Naive thymus-derived CD8-positive, alpha-beta T cell (primary cell): Measurements from ENCODE around the gene HOXB2. TPM values are rescaled to one million over a fixed set of nuclear protein-coding genes. Genes with fewer than 3 reads are reported as not detected.
A peak's percentile ranks its signal among the peaks of the same experiment; 100 is the strongest.

Experiments
- ATAC-seq, 2 donors: fragments of 150-1000 bp; cut with Tn5 transposase in 1 of 2; sonication (Bioruptor Pico), chemical (Tn5 transposase) in 1 of 2; 1 replicate in 1 of 2; 2 replicates in 1 of 2; pipeline ENCODE4 v1.10.0; 2021; ENCODE audit warnings: mild to moderate bottlenecking in 2 of 2, moderate library complexity in 2 of 2
- POLR2A ChIA-PET: fragments of 350-600 bp; sonication (Branson Sonifier 250); formaldehyde crosslinking; loops from one replicate; lab custom pipeline; 2021; ENCODE audit warnings: antibody characterized with exemption; lab: Charles Lee
- DNase-seq, 10 donors: peaks; one replicate each; pipeline versions ENCODE4 v3.0.0 to v3.0.0-alpha.2; 2020 to 2022
- H3K27ac Mint-ChIP-seq, 10 donors: one replicate each; pipeline ENCODE4 v1.8.0; 2020 to 2022; ENCODE audit warnings: mild to moderate bottlenecking in 10 of 10, mixed read lengths in 10 of 10, moderate library complexity in 4 of 10, inconsistent platforms in 1 of 10
- H3K27me3 Mint-ChIP-seq, 5 donors: one replicate each; pipeline ENCODE4 v1.8.0; 2021 to 2022; ENCODE audit warnings: mixed read lengths in 5 of 5
- H3K36me3 Mint-ChIP-seq, 3 donors: one replicate each; pipeline ENCODE4 v1.8.0; 2020 to 2022; ENCODE audit warnings: mixed read lengths in 3 of 3, mild to moderate bottlenecking in 2 of 3, inconsistent platforms in 1 of 3
- H3K4me1 Mint-ChIP-seq, 4 donors: one replicate each; pipeline ENCODE4 v1.8.0; 2021 to 2022; ENCODE audit warnings: mixed read lengths in 4 of 4
- H3K4me3 Mint-ChIP-seq, 10 donors: one replicate each; pipeline ENCODE4 v1.8.0; 2020 to 2022; ENCODE audit warnings: mild to moderate bottlenecking in 10 of 10, mixed read lengths in 10 of 10, moderate library complexity in 6 of 10, inconsistent platforms in 1 of 10
- H3K9me3 Mint-ChIP-seq, 9 donors: one replicate each; pipeline ENCODE4 v1.8.0; 2020 to 2022; ENCODE audit warnings: mixed read lengths in 9 of 9, mild to moderate bottlenecking in 3 of 9, inconsistent platforms in 1 of 9, moderate library complexity in 1 of 9
- polyA plus RNA-seq, 3 donors: library from polyadenylated mRNA; unstranded; fragments of 300-500 nt; fragmentation: Illumina TruSeq; gene quantifications; one replicate each; pipeline ENCODE4 v1.2.3, GENCODE V29; 2021
- total RNA-seq, 8 experiments: library from RNA in 2 of 8; stranded (reverse) in 2 of 8; gene quantifications; one replicate each; pipeline ENCODE4 v1.2.3 and lab custom pipeline; 2021 to 2026

HOXB2 gene
- total RNA-seq (10 to 100 TPM; 31.9 to 32.4 TPM), polyA plus RNA-seq (10 to 100 TPM in 1 of 3 donors, 1 to 10 TPM in 2; 7.6 to 16.4 (median 8.2) TPM), total RNA-seq (lab: John Stamatoyannopoulos, UW) (4.8 to 13.3 (median 9.7) reads per million in 6 experiments)

GRCh38 chr17:48545022-48545375 is at the start of gene HOXB2:
TSS of gene HOXB2 (minus strand) at chr17:48545109. CDS start at chr17:48544911, 198 bp downstream.
- H3K27ac Mint-ChIP-seq = peak within 1 kb of the TSS; percentile 86 to 99 (median 94)
- peaks cover 6 to 41% (median 12%) of the 10 kb centered on the region in 5 donors for H3K27me3 Mint-ChIP-seq
- H3K4me1 Mint-ChIP-seq = peaks cover 21 to 64% (median 49%) of the 10 kb centered on the region in 4 donors

GRCh38 chr17:48593840-48594537 is 49.1 kb upstream of the HOXB2 start:
- POLR2A ChIA-PET = interaction anchor here (0.8 to 1.9 kb wide), 4 partner anchors 20 to 102 kb away, joined by 3 to 8 read pairs (median 3); partner anchors contain the start of gene HOXB8
- Mint-ChIP-seq H3K36me3 (peaks cover 0 to 4% (median 0%) of the 10 kb centered on the region in 3 donors), H3K9me3 (no peaks in the 10 kb centered on the region), H3K4me3 (peak overlapping the region; percentile 68 to 87 (median 82)), H3K4me1 (peaks cover 29 to 61% (median 50%) of the 10 kb centered on the region in 4 donors), H3K27me3 (peaks cover 55 to 100% (median 76%) of the 10 kb centered on the region in 5 donors), H3K27ac (peak overlapping the region in 1 of 10 donors; percentile 37)
- ATAC-seq (peak; percentile 64 to 67), DNase-seq (peak; percentile 67 to 83 (median 82))

More at GRCh38 chr17:48545022-48545375, at the start of gene HOXB2:
- POLR2A ChIA-PET = no interaction called here
- peak within 1 kb of the TSS; percentile 82 to 99 (median 94) for H3K4me3 Mint-ChIP-seq
- peaks cover 2 to 4% (median 4%) of the 10 kb centered on the region in 3 donors for H3K36me3 Mint-ChIP-seq
- H3K9me3 Mint-ChIP-seq = no peaks in the 10 kb centered on the region
- DNase-seq (no peak), ATAC-seq (no peak)

- peaks cover 0 to 4% (median 0%) of the 10 kb centered on the region in 3 donors for H3K36me3 Mint-ChIP-seq
- peaks cover 54 to 100% (median 76%) of the 10 kb centered on the region in 5 donors for H3K27me3 Mint-ChIP-seq
- peak within 1 kb of the TSS; percentile 68 to 87 (median 82) for H3K4me3 Mint-ChIP-seq
- ATAC-seq = peak; percentile 28 to 42
- POLR2A ChIA-PET = interaction anchor here (0.8 to 1.9 kb wide), 6 partner anchors 15 to 492 kb away, joined by 3 to 8 read pairs (median 3); partner anchors contain the start of genes CBX1, HOXB4 and HOXB8
- peak in 1 of 10 donors; percentile 15 for DNase-seq
- peak within 1 kb of the TSS in 2 of 10 donors; percentile 37 to 59 for H3K27ac Mint-ChIP-seq
- H3K9me3 Mint-ChIP-seq = no peaks in the 10 kb centered on the region
- H3K4me1 Mint-ChIP-seq = peaks cover 29 to 57% (median 44%) of the 10 kb centered on the region in 4 donors
Measured at GRCh38 chr17:48593126-48593829, 48.4 kb upstream of the HOXB2 start, which contains the start of gene HOXB5. TSS of gene HOXB5 (minus strand) at chr17:48593779. CDS start at chr17:48593682, 97 bp downstream.

DNA sequence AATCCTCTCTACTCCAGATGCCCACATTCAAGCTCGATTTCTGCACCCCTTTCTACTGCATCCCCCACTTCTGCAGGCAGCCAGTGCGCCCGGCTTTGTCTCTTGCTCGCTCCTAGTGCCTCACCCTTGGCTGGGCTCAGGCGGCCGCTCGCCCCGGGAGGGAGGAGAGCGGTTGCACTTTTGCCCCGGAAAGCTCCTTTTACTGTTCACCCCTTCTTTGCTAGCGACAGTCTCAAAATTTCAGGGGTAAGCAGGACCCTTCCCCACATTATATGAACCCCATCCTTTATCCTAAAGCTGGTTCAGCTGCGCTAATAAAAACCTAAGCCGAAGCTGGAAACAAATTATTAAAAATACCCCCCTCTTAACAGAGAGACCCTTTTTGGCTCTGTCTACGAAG is 47.7 kb upstream of the HOXB2 start:
- peak overlapping the region; percentile 68 to 87 (median 82) for H3K4me3 Mint-ChIP-seq
- POLR2A ChIA-PET = interaction anchor here (1.0 to 1.9 kb wide), 5 partner anchors 14 to 492 kb away, joined by 3 to 8 read pairs (median 3); partner anchors contain the start of genes CBX1, HOXB4 and HOXB8
- no peaks in the 10 kb centered on the region for H3K9me3 Mint-ChIP-seq
- peak; percentile 34 to 48 for ATAC-seq
- DNase-seq = peak in 1 of 10 donors; percentile 21
- peak overlapping the region in 1 of 10 donors; percentile 13 for H3K27ac Mint-ChIP-seq
- peaks cover 24 to 50% (median 37%) of the 10 kb centered on the region in 4 donors for H3K4me1 Mint-ChIP-seq
- H3K36me3 Mint-ChIP-seq = peaks cover 0 to 4% (median 0%) of the 10 kb centered on the region in 3 donors
- peaks cover 54 to 100% (median 75%) of the 10 kb centered on the region in 5 donors for H3K27me3 Mint-ChIP-seq

- Mint-ChIP-seq H3K27ac (no peak overlapping the region), H3K9me3 (no peaks in the 10 kb centered on the region), H3K27me3 (peaks cover 58 to 100% (median 76%) of the 10 kb centered on the region in 5 donors), H3K4me1 (peaks cover 20 to 45% (median 32%) of the 10 kb centered on the region in 4 donors), H3K36me3 (peaks cover 0 to 4% (median 0%) of the 10 kb centered on the region in 3 donors), H3K4me3 (peak overlapping the region in 3 of 10 donors; percentile 22 to 80 (median 27))
- POLR2A ChIA-PET = interaction anchor here (0.6 to 1.9 kb wide), 4 partner anchors 22 to 491 kb away, joined by 3 to 8 read pairs (median 4); partner anchors contain the start of genes CBX1 and HOXB8
- no peak for DNase-seq
- no peak for ATAC-seq
Measured at GRCh38 chr17:48592057-48592514, 47.2 kb upstream of the HOXB2 start.

DNA sequence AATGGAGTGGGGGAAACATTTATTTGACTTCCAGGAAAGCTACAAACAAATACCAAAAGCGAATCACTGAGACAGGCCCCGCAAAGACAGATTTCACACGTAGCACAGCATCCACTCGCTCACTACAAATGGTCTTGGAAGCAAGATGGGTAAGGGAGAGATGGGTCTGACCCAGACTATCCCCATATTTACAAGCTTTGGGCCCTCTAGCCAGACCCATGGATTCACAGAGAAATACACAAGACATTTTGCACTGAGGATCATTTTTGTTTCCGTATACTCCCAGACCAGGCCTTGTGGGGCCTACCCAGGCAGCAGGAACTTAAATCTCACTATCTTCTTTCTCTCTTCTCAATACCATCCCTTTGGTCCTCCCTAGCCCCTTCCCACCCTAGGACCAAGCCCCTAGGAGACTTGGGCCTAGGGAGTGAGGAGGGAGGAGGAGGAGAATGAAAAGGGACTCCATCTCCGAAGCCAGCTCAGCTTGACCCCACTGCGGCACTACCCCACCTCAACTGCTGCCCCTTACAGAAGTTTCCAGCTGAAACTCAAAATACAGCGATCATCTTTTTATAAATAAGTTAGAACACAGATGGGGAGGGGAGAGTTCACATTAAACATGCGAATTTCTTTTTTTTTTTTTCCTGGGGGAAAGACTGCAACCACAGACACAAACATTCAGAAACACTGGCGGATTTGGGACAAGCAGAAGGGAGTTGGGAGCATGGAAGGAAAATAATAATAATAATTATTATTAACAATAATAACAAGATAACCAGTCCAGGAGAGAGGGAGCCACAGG is 46.5 kb upstream of the HOXB2 start:
- H3K27me3 Mint-ChIP-seq = peaks cover 54 to 100% (median 76%) of the 10 kb centered on the region in 5 donors

DNA sequence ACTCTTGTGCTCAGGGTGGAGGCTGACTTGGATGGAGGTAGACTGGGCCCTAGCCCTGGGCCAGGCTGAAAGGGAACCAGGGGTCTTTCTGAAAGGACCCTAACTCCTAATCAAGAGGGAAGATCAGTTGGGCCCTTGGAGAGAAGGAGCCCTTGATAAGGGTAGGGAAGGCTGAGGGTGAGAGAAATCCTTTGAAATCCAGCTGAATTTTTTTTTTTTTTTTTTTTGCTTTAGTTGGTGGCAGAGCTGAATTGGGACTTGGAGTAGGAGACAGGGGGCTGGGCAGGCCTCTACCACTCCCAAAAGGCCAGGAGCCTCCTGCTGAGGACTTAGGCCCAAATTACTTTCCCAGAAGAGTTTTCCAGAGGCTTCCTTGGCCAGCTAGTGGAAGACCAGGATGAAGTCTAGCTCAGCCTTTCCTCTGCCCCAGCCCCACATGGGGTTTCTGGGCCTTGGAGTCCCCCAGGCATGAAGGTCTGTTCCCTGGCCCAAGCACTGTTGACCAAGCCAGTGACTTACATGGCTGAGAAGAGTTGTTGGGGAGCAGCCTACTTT is 45.8 kb upstream of the HOXB2 start:
- Mint-ChIP-seq H3K27me3 (peaks cover 54 to 100% (median 77%) of the 10 kb centered on the region in 5 donors), H3K4me3 (peak overlapping the region in 2 of 10 donors; percentile 17 to 54), H3K36me3 (peaks cover 0 to 2% (median 0%) of the 10 kb centered on the region in 3 donors), H3K27ac (no peak overlapping the region), H3K4me1 (peaks cover 20 to 45% (median 32%) of the 10 kb centered on the region in 4 donors), H3K9me3 (no peaks in the 10 kb centered on the region)
- no peak for DNase-seq
- no peak for ATAC-seq
- POLR2A ChIA-PET = interaction anchor here (0.7 kb wide), 1 partner anchor 116 kb away, joined by 3 read pairs; no protein-coding TSS in a partner anchor

More for the DNA sequence above, 46.5 kb upstream of the HOXB2 start:
- POLR2A ChIA-PET = interaction anchor here (0.6 to 0.7 kb wide), 2 partner anchors 117 to 267 kb away, joined by 3 to 4 read pairs; no protein-coding TSS in a partner anchor
- Mint-ChIP-seq H3K27ac (peak overlapping the region in 1 of 10 donors; percentile 16), H3K36me3 (peaks cover 0 to 4% (median 0%) of the 10 kb centered on the region in 3 donors), H3K9me3 (no peaks in the 10 kb centered on the region), H3K4me3 (peak overlapping the region in 3 of 10 donors; percentile 14 to 39 (median 17)), H3K4me1 (peaks cover 15 to 42% (median 29%) of the 10 kb centered on the region in 4 donors)
- no peak for DNase-seq
- no peak for ATAC-seq

GRCh38 chr17:48589831-48590606 is 45.1 kb upstream of the HOXB2 start, which contains the start of gene HOXB3:
TSS of gene HOXB3 (minus strand) at chr17:48590241. CDS start at chr17:48552474, 37,767 bp downstream.
- POLR2A ChIA-PET = no interaction called here
- H3K4me3 Mint-ChIP-seq = peak within 1 kb of the TSS in 3 of 10 donors; percentile 28 to 54 (median 36)
- H3K36me3 Mint-ChIP-seq = peaks cover 0 to under 1% (median 0%) of the 10 kb centered on the region in 3 donors
- peak within 1 kb of the TSS in 1 of 10 donors; percentile 48 for H3K27ac Mint-ChIP-seq
- ATAC-seq (no peak), DNase-seq (no peak)
- H3K4me1 Mint-ChIP-seq = peaks cover 26 to 47% (median 39%) of the 10 kb centered on the region in 4 donors
- no peaks in the 10 kb centered on the region for H3K9me3 Mint-ChIP-seq
- peaks cover 53 to 100% (median 76%) of the 10 kb centered on the region in 5 donors for H3K27me3 Mint-ChIP-seq

GRCh38 chr17:48589060-48589830 is 44.3 kb upstream of the HOXB2 start:
- Mint-ChIP-seq H3K27ac (no peak overlapping the region), H3K4me3 (peak overlapping the region in 1 of 10 donors; percentile 36), H3K27me3 (peaks cover 56 to 100% (median 78%) of the 10 kb centered on the region in 5 donors), H3K9me3 (no peaks in the 10 kb centered on the region), H3K36me3 (peaks cover 0 to 3% (median 0%) of the 10 kb centered on the region in 3 donors), H3K4me1 (peaks cover 28 to 52% (median 40%) of the 10 kb centered on the region in 4 donors)
- ATAC-seq (no peak), DNase-seq (no peak)
- POLR2A ChIA-PET = interaction anchor here (0.9 kb wide), 1 partner anchor 88 kb away, joined by 3 read pairs; no protein-coding TSS in a partner anchor
